Fibroblast of villous mesenchyme (primary cell): ENCODE results near the gene ITGA7. TPM values are rescaled to one million over a fixed set of nuclear protein-coding genes. Genes with fewer than 3 reads are reported as not detected.

Source experiments
- DNase-seq: peaks from one replicate; pipeline ENCODE4 v3.0.0-alpha.2; 2010; ENCODE audit warnings: low read depth
- H3K4me3 ChIP-seq: 2 replicates; pipeline ENCODE4 v1.5.1; 2011; ENCODE audit warnings: low read depth, mild to moderate bottlenecking, low read length
- CTCF ChIP-seq: IDR thresholded peaks from 2 replicates; pipeline ENCODE4 v1.5.1; 2012; ENCODE audit warnings: low read depth, mild to moderate bottlenecking, low read length; ENCODE audit not compliant: insufficient read depth
- total RNA-seq: library from RNA; depleted of rRNA; stranded (reverse); fragments of >200 nt; gene quantifications from 2 replicates; pipeline ENCODE4 v1.2.3, GENCODE V29; 2012

ITGA7 gene
- total RNA-seq, 1 donor: 1.3 TPM

GRCh38 chr12:55712700-55713415 lies 5.2 kb upstream of the ITGA7 start:
- no peak for TF ChIP-seq CTCF
- DNase-seq: no peak
- H3K4me3 ChIP-seq: no peak overlapping the region

GRCh38 chr12:55711786-55712553 lies 4.3 kb upstream of the ITGA7 start:
- TF ChIP-seq CTCF: no peak
- no peak for DNase-seq
- no peak overlapping the region for H3K4me3 ChIP-seq

DNA sequence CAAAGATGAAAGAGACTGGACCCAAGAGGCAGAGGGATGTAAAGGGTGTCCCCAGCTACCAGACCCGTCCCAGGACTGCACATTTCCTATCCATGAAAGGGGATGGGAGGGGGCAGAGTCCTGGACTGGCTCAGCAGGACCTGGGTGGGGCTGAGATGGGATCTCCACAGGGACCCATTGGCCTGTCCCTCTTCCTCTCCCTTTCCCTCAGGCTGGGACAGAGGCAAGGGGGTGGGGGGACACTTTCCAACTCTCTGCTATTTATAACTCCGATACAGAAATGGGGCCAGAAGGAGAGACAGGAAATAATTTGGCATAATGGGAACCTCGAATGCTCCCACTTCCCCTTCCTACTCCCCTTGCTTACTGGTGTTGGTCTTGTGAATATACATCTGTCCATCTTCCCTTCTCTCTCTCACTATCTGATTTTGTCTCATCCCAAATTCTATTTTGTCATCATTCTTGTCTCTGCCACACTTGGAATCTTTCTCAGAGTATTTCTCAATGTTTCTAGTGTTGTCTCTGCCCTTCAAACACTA lies 1.1 kb upstream of the ITGA7 start:
- no peak for TF ChIP-seq CTCF
- DNase-seq: no peak
- H3K4me3 ChIP-seq: no peak overlapping the region

- peak overlapping the region; percentile 56 for H3K4me3 ChIP-seq
- no peak for DNase-seq
- TF ChIP-seq CTCF: no peak
These were observed 459 bp downstream of the ITGA7 start for GRCh38 chr12:55707219-55707671.

DNA sequence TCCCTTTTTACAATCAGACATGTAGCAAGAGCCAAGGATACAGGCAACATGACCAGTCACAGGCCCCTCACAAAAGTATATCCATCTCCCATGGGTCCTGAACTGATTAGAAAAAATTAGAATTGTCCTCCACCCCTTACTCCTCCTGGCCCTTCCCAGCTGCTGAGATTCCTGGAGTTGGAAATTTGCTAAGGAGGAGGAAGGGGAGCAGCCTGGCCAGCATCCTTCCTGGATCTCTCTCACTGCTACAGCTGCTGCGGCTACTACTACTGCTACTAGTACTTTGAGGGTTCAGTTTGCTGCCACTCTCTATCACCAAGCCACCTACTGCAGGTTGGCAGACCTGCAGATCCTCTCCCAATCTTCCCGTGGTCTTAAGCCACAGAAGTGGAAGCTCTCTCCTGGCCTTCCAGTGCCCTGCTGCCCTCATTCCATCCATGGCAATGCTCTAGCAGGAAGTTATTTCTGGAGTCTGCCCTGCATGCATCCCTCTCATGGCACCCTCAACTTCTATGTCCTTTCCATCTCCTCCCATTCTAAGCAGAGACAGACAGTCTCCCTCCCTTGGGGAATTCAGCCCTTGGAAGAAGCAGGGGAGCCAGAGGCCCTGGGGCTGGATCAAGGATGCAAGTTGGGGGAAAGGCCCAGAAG lies 1.0 kb downstream of the ITGA7 start:
- TF ChIP-seq CTCF: no peak
- H3K4me3 ChIP-seq: no peak overlapping the region
- DNase-seq: no peak

- peak; percentile 19 for TF ChIP-seq CTCF
- no peak overlapping the region for H3K4me3 ChIP-seq
- DNase-seq: no peak
These were observed 1.8 kb downstream of the ITGA7 start for GRCh38 chr12:55705782-55706402.
